Measurements from ENCODE around the gene YKT6.
"Not testable (repeated sequence)": the region's sequence is repeated elsewhere in the genome, so short reads cannot be mapped to it uniquely, and the experiment has no call there.

YKT6 gene

GRCh38 chr7:44194562-44195145 is 6.1 kb upstream of the YKT6 start:
- DNase-seq, result no peak

- no peak for DNase-seq
Measured at GRCh38 chr7:44195889-44196288, 4.9 kb upstream of the YKT6 start.

GRCh38 chr7:44196450-44196872 is 4.3 kb upstream of the YKT6 start:
- DNase-seq, result peak in 1 of 5 donors; percentile 22

- DNase-seq, result no peak
Measured at GRCh38 chr7:44197474-44197873, 3.3 kb upstream of the YKT6 start.

DNA sequence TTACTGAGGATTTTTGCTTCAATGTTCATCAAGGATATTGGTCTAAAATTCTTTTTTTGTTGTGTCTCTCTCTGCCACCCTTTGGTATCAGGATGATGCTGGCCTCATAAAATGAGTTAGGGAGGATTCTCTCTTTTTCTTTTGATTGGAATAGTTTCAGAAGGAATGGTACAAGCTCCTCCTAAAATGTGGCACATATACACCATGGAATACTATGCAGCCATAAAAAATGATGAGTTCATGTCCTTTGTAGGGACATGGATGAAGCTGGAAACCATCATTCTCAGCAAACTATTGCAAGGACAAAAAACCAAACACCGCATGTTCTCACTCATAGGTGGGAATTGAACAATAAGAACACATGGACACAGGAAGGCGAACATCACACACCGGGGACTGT is 615 bp upstream of the YKT6 start:
- DNase-seq, result not testable (repeated sequence)

DNA sequence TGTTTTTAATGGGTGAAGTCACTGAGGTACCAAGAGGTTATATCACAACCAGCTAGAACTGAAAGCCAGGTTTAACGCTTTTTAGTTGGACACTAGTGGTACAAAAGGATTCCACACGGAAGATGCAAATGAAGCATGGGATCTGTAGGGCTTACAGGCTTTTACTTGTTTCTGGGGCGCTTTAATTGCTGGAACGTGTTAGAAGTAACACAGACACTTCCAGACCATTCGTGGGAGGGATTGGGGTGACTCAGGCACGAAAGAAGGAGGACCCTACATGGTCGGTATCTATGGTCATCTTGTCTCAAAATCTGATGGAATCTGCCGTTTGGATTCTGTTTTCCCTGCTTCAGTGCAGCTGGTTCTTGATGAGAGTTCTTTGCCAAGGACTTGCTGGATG is 1.0 kb downstream of the YKT6 start:
- no peak for DNase-seq

DNA sequence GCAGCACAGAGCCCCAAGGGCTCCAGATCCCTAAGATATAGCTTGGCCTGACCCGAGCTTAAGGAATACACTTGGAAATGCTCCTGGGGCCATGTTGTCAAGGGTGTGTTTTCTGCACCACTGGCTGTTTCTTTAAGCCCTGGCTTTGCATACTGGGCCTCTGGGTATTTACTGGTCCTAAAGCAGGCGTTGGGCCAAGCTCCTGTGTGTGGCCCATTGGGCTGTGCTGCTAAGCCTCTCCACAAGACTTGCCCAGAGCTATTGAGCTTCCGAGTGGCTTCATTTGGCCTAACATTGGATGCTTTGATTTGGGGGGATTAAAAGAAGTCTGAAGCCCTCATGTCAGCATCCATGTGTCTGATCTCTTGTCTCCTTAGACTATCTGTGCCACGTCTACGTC is 5.2 kb downstream of the YKT6 start:
- no peak for DNase-seq

DNA sequence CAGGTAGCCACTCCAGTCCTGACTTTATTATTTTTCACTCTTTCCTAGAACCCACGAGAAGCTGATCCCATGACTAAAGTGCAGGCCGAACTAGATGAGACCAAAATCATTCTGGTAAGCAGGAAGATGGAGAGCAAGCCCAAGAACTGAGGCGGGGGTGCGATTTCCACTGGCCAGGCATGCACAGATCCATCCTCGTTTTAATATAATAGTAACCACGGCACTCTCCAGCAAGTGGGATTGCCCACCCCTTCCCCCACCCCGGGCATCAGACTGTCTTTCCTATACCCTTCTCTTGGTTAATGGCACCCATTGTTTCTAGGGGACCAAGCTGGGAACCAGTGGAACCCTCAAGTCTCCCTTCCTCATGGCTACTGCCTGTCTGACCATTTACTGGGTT is 7.3 kb downstream of the YKT6 start:
- no peak for DNase-seq

- peak in 1 of 5 donors; percentile 1 for DNase-seq
Measured at GRCh38 chr7:44210107-44210506, 9.3 kb downstream of the YKT6 start.

GRCh38 chr7:44211126-44211675 is 10.4 kb downstream of the YKT6 start:
- DNase-seq, result no peak

GRCh38 chr7:44212018-44212417 is 11.2 kb downstream of the YKT6 start:
- DNase-seq, result peak in 1 of 5 donors; percentile 4

GRCh38 chr7:44212581-44213184 is 11.9 kb downstream of the YKT6 start:
- peak in 1 of 5 donors; percentile 4 for DNase-seq

- peak in 1 of 5 donors; percentile 3 for DNase-seq
Measured at GRCh38 chr7:44213206-44213876, 12.6 kb downstream of the YKT6 start.

- peak in 1 of 5 donors; percentile 5 for DNase-seq
Measured at GRCh38 chr7:44213877-44214388, 13.2 kb downstream of the YKT6 start.

DNA sequence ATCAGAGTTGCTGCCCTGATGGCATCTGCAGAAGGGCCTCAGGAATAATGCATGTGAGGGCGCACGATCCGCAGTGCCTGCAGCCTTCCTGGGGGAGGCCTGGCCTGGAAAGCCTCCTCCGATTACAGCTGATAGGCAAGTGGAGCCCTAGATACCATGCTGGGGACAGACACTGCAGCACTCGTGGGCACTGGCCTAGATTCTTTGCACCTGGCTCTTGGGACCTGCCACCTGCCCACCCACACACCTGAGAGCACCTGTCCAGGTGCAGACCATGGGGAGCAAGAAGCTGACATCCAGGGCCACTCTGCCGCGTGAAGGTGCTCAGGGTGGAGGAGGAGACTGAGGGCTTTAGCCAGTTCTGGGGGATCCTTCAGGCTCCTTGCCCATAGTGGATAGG is 14.8 kb downstream of the YKT6 start:
- peak in 1 of 5 donors; percentile 5 for DNase-seq

- peak in 1 of 5 donors; percentile 6 for DNase-seq
Measured at GRCh38 chr7:44216019-44216418, 15.2 kb downstream of the YKT6 start.

DNA sequence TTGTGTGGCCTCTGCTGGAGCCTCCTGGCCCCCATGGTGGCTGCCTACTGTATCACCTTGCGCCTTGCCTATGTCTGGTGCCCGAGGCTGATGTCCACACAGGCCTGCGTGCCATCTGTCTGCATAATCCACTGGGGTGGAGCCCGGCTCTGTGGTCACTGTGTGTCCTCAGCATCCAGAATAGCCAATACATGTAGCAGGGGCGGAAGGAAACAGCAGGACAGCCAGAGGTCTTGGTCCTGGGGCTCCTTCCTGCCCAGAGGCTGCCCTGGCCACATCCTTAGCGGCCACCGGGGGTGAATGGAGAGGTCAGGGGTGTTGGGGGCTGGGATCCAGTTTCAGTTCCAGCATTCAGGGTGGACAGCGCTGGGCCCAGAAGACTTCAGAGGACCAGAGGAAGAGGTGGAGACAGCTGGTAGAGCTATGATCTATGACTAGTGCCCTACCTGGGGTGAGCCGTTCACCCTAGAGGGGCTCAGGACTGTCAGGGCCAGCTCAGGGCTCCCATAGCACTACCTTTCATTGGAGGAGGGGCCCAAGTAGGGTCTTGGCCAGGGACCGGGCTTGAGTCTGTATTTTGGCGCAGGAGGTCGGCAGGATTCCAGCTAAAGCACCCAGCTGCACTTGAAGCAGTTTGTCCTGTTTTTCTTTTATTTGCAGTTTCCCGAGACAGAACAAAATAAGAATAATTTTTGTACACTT is 15.9 kb downstream of the YKT6 start:
- no peak for DNase-seq

DNA sequence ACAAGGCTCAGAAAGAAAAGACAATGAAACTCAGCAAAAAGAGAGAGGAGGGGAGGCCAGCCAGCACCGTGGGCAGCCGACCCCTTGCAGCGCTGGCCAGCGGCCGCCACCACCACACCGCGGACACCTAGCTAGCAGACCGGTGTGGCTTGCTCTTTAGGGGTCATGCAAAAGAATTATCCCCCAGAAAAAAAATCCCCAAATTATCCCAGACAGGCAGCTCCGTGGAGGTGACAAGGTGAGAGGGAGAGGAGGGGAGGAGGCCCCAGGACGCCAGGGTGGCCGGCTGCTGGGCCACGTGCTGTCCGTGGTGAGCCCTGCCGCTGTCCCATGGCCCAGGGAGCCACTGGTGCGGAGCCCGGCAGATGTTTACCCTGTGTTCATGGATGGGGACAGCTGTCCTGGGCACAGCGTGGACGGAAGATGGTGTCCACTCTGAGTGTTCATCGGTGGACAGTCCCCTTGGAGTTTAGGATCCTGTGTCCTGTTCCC is 16.5 kb downstream of the YKT6 start:
- no peak for DNase-seq

DNA sequence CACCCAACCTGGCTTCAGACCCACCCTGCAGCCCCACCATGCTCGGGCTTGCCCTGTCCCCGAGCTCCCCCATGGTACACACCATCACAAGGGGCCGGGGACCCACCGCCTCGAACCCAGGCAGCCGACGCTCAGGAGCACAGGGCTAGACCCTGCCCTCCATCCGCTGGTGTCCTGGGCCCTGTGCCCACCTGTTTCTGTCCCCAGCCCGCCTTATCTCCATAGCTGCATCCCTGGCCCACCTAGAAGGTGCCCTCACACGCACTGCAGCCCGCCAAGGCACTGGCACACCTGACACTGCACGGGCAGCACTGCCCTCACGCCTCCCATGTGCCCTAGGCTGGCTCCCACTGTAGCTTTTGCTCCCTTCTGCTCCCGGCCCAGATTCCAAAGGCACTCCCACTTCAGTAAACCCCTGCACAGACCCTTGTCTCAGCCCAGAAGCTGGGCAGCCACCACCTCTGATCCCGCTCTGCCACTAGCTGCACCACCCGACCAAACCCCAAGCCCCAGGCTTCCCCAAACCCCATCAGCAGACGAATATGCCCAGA is 17.1 kb downstream of the YKT6 start:
- DNase-seq, result no peak

GRCh38 chr7:44218418-44219201 is 17.8 kb downstream of the YKT6 start:
- no peak for DNase-seq

- no peak for DNase-seq
Measured at GRCh38 chr7:44219371-44220045, 18.7 kb downstream of the YKT6 start.

Data from T-helper 1 cell (primary cell).